ENCODE measurements around the gene FABP3.

Gene FABP3

DNA sequence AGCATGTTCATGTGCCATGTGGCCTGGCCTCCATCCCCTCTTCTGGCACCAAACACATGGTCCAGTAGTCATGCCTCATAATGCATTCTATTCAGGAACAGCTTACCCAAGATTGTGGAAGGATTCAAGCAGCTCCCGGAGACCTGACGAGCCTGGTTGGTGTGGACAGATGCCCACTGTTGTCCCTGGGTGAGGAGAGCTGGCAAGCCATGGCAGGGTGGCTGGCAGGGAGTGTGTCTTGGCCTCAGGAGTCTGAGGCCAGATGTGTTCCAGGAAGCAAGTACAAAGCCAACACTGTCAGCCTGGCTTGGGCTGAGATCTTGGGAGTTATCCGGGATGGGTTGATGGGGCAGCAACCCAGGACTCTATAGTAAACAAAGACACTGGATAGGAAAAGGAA is 7.3 kb upstream of the FABP3 start:
- H3K4me2 ChIP-seq (ENCODE audit: low read depth, low read length): no peak overlapping the region
- no peaks in the 10 kb centered on the region for H3K4me1 ChIP-seq (ENCODE audit: low read length)
- TF ChIP-seq EZH2phosphoT487 (IDR thresholded peaks at IDR 0.05; ENCODE audit: low read length): no peak
- TF ChIP-seq, protein P1, sequence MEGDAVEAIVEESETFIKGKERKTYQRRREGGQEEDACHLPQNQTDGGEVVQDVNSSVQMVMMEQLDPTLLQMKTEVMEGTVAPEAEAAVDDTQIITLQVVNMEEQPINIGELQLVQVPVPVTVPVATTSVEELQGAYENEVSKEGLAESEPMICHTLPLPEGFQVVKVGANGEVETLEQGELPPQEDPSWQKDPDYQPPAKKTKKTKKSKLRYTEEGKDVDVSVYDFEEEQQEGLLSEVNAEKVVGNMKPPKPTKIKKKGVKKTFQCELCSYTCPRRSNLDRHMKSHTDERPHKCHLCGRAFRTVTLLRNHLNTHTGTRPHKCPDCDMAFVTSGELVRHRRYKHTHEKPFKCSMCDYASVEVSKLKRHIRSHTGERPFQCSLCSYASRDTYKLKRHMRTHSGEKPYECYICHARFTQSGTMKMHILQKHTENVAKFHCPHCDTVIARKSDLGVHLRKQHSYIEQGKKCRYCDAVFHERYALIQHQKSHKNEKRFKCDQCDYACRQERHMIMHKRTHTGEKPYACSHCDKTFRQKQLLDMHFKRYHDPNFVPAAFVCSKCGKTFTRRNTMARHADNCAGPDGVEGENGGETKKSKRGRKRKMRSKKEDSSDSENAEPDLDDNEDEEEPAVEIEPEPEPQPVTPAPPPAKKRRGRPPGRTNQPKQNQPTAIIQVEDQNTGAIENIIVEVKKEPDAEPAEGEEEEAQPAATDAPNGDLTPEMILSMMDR (IDR thresholded peaks at IDR 0.05; ENCODE audit: low read length): no peak
- TF ChIP-seq EZH2 (optimal IDR thresholded peaks at IDR 0.05; ENCODE audit: low read depth, low read length): no peak
- no peak overlapping the region for H3K9ac ChIP-seq (ENCODE audit: low read length)
- H3K36me3 ChIP-seq (replicated peaks; ENCODE audit: insufficient read depth, low read length): no peaks in the 10 kb centered on the region
- H3K27ac ChIP-seq (ENCODE audit: low read length): no peak overlapping the region
- H4K20me1 ChIP-seq (ENCODE audit: insufficient read depth, low read length): no peaks in the 10 kb centered on the region
- no peak overlapping the region for H2AFZ ChIP-seq (ENCODE audit: low read length)
- H3F3A ChIP-seq (ENCODE audit: insufficient read depth, low read length): no peaks in the 10 kb centered on the region
- H3K9me3 ChIP-seq (replicated peaks; ENCODE audit: insufficient read depth, low read length): no peaks in the 10 kb centered on the region
- H3K27me3 ChIP-seq (replicated peaks; ENCODE audit: insufficient read depth, low read length): no peaks in the 10 kb centered on the region
- H3K79me2 ChIP-seq (ENCODE audit: low read length): no peaks in the 10 kb centered on the region
- no peaks in the 10 kb centered on the region for H3K9me2 ChIP-seq (replicated peaks; ENCODE audit: insufficient read depth, low read length)
- no peak overlapping the region for H3K4me3 ChIP-seq (ENCODE audit: low read length)
- no peak for DNase-seq

- Histone ChIP-seq H3K4me3 (ENCODE audit: low read length) (no peak overlapping the region), H3K4me1 (ENCODE audit: low read length) (no peaks in the 10 kb centered on the region), H3K4me2 (ENCODE audit: low read depth, low read length) (no peak overlapping the region), H3F3A (ENCODE audit: insufficient read depth, low read length) (no peaks in the 10 kb centered on the region), H3K9ac (ENCODE audit: low read length) (no peak overlapping the region), H3K27me3 (replicated peaks; ENCODE audit: insufficient read depth, low read length) (no peaks in the 10 kb centered on the region), H3K36me3 (replicated peaks; ENCODE audit: insufficient read depth, low read length) (no peaks in the 10 kb centered on the region), H2AFZ (ENCODE audit: low read length) (no peak overlapping the region), H3K27ac (ENCODE audit: low read length) (no peak overlapping the region), H3K9me2 (replicated peaks; ENCODE audit: insufficient read depth, low read length) (no peaks in the 10 kb centered on the region), H3K9me3 (replicated peaks; ENCODE audit: insufficient read depth, low read length) (no peaks in the 10 kb centered on the region), H3K79me2 (ENCODE audit: low read length) (no peaks in the 10 kb centered on the region), H4K20me1 (ENCODE audit: insufficient read depth, low read length) (no peaks in the 10 kb centered on the region)
- TF ChIP-seq, protein P1 (IDR thresholded peaks at IDR 0.05; ENCODE audit: low read length): no peak
- TF ChIP-seq EZH2phosphoT487 (IDR thresholded peaks at IDR 0.05; ENCODE audit: low read length) (no peak), EZH2 (optimal IDR thresholded peaks at IDR 0.05; ENCODE audit: low read depth, low read length) (no peak)
- DNase-seq: no peak
Observed at GRCh38 chr1:31378001-31378400, 5.1 kb upstream of the FABP3 start.

DNA sequence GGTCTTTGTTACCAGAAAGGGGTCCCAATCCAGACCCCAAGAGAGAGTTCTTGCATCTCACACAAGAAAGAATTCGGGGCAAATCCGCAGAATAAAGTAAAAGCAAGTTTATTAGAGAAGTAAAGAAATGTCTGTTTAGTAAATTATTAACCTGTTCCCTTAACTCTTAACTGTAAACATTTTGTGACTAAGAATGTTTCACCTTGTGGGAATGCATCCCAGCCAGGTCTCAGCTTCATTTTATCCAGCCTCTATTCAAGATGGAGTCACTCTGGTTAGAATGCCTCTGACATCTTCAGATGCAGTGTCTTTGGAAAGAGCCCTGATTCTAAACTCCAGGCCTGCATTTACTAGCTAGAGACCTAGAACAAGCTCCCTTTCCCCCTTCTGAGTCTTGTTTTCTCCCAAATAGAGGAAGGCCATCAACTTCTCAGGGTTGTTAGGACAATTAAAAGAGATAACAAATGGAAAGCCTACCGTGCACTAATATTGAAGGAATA is 4.5 kb upstream of the FABP3 start:
- TF ChIP-seq EZH2phosphoT487 (IDR thresholded peaks at IDR 0.05; ENCODE audit: low read length): no peak
- TF ChIP-seq, protein P1 (IDR thresholded peaks at IDR 0.05; ENCODE audit: low read length): no peak
- no peak for TF ChIP-seq EZH2 (optimal IDR thresholded peaks at IDR 0.05; ENCODE audit: low read depth, low read length)
- H3F3A ChIP-seq (ENCODE audit: insufficient read depth, low read length): no peaks in the 10 kb centered on the region
- no peak overlapping the region for H2AFZ ChIP-seq (ENCODE audit: low read length)
- H3K9me3 ChIP-seq (replicated peaks; ENCODE audit: insufficient read depth, low read length): no peaks in the 10 kb centered on the region
- no peak overlapping the region for H3K4me3 ChIP-seq (ENCODE audit: low read length)
- no peaks in the 10 kb centered on the region for H3K4me1 ChIP-seq (ENCODE audit: low read length)
- H3K4me2 ChIP-seq (ENCODE audit: low read depth, low read length): no peak overlapping the region
- no peaks in the 10 kb centered on the region for H3K9me2 ChIP-seq (replicated peaks; ENCODE audit: insufficient read depth, low read length)
- no peaks in the 10 kb centered on the region for H4K20me1 ChIP-seq (ENCODE audit: insufficient read depth, low read length)
- no peaks in the 10 kb centered on the region for H3K36me3 ChIP-seq (replicated peaks; ENCODE audit: insufficient read depth, low read length)
- H3K27me3 ChIP-seq (replicated peaks; ENCODE audit: insufficient read depth, low read length): no peaks in the 10 kb centered on the region
- no peak for DNase-seq
- H3K79me2 ChIP-seq (ENCODE audit: low read length): no peaks in the 10 kb centered on the region
- no peak overlapping the region for H3K9ac ChIP-seq (ENCODE audit: low read length)
- no peak overlapping the region for H3K27ac ChIP-seq (ENCODE audit: low read length)

Measured in MM.1S (cell line).